ENCODE results near the gene AP1G2.
"Not testable (repeated sequence)": the region's sequence is repeated elsewhere in the genome, so short reads cannot be mapped to it uniquely, and the experiment has no call there.

AP1G2 gene

DNA sequence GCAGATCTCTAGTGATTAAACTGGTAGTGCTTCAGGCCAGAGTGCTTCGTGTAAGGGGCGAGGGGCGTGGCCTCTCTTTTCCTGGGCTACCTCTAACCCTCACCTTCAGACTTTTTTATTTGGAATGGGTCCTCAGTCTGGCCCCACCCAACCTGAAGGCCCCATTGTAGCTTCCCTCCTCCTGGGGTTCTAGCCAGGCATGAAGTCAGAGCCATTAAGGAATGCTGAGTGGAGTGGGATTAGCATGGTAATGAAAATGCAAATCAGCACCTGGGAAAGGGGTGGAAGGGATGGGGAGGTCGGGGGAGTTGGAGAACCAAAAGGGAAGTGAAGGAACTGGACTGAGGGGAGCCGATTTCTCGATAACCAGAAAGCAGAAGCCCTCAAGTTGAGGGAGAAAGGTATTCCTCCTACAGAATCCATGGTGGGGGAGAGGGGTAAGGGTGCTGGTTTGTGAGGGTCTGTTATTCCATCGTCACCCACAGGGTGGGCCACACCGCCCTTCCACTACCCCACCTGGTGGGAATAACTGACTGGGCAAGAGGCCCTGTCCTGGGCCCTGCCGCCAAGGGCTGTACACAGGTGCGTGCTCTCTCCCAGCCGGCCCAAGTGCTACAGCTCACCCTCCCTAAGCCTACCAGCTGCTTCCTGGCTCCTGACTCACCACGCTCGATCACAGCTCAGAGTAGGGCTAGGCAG, 30.1 kb downstream of the AP1G2 start:
- TF ChIP-seq, protein P1, sequence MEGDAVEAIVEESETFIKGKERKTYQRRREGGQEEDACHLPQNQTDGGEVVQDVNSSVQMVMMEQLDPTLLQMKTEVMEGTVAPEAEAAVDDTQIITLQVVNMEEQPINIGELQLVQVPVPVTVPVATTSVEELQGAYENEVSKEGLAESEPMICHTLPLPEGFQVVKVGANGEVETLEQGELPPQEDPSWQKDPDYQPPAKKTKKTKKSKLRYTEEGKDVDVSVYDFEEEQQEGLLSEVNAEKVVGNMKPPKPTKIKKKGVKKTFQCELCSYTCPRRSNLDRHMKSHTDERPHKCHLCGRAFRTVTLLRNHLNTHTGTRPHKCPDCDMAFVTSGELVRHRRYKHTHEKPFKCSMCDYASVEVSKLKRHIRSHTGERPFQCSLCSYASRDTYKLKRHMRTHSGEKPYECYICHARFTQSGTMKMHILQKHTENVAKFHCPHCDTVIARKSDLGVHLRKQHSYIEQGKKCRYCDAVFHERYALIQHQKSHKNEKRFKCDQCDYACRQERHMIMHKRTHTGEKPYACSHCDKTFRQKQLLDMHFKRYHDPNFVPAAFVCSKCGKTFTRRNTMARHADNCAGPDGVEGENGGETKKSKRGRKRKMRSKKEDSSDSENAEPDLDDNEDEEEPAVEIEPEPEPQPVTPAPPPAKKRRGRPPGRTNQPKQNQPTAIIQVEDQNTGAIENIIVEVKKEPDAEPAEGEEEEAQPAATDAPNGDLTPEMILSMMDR (IDR thresholded peaks at IDR 0.05; ENCODE audit: low read depth, low read length): no peak
- Histone ChIP-seq H3K27ac (peak overlapping the region; percentile 76), H3K9me3 (ENCODE audit: severe bottlenecking) (no peaks in the 10 kb centered on the region), H3K36me3 (no peaks in the 10 kb centered on the region), H3K27me3 (ENCODE audit: insufficient read depth, low read depth, severe bottlenecking) (no peaks in the 10 kb centered on the region), H3K4me3 (ENCODE audit: low read depth, low read length) (no peak overlapping the region; the same call in 1 of the 2 replicates)
- DNase-seq: peak; percentile 80

DNA sequence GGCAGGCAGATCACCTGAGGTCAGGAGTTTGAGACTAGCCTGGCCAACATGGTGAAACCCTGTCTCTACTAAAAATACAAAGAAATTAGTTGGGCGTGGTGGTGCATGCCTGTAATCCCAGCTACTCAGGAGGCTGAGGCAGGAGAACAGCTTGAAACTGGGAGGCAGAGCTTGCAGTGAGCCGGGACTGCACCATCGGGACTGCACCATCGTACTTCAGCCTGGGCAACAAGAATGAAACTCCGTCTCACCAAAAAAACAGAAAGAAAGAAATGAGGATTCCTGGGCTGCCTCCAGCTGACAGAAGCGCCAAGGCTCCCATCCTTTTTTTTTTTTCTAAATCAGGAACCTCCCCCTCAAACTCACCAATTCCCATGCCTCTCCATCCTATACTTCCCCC, 30.7 kb downstream of the AP1G2 start:
- DNase-seq; H3K4me3 ChIP-seq (ENCODE audit: low read depth, low read length); H3K27me3 ChIP-seq (ENCODE audit: insufficient read depth, low read depth, severe bottlenecking); H3K27ac ChIP-seq; H3K36me3 ChIP-seq; H3K9me3 ChIP-seq (ENCODE audit: severe bottlenecking): not testable (repeated sequence)

DNA sequence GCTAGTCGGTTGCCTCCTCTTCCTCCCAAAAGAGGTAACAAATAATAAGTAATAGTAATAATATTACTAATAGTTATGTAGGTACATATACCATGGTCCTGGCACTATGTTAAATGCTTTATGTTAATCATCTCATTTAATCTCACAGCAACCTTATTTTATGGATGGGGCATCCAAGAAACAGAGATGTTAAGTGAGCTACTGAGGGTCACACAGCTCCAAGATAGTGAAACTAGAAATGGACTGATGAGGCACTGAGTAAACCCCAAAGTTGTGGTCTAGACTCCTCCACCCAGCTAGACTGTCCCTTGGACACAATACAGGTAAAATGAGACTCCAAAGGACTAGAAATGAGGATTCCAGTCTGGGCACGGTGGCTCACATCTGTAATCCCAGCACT, 31.1 kb downstream of the AP1G2 start:
- TF ChIP-seq, protein P1 (IDR thresholded peaks at IDR 0.05; ENCODE audit: low read depth, low read length): no peak
- H3K27ac ChIP-seq: no peak overlapping the region
- no peaks in the 10 kb centered on the region for H3K9me3 ChIP-seq (ENCODE audit: severe bottlenecking)
- DNase-seq: no peak
- H3K27me3 ChIP-seq (ENCODE audit: insufficient read depth, low read depth, severe bottlenecking): no peaks in the 10 kb centered on the region
- no peaks in the 10 kb centered on the region for H3K36me3 ChIP-seq
- H3K4me3 ChIP-seq (ENCODE audit: low read depth, low read length): no peak overlapping the region

GRCh38 chr14:23535943-23536342, 31.6 kb downstream of the AP1G2 start:
- H3K27me3 ChIP-seq (ENCODE audit: insufficient read depth, low read depth, severe bottlenecking): no peaks in the 10 kb centered on the region
- H3K4me3 ChIP-seq (ENCODE audit: low read depth, low read length): no peak overlapping the region
- no peak for DNase-seq

DNA sequence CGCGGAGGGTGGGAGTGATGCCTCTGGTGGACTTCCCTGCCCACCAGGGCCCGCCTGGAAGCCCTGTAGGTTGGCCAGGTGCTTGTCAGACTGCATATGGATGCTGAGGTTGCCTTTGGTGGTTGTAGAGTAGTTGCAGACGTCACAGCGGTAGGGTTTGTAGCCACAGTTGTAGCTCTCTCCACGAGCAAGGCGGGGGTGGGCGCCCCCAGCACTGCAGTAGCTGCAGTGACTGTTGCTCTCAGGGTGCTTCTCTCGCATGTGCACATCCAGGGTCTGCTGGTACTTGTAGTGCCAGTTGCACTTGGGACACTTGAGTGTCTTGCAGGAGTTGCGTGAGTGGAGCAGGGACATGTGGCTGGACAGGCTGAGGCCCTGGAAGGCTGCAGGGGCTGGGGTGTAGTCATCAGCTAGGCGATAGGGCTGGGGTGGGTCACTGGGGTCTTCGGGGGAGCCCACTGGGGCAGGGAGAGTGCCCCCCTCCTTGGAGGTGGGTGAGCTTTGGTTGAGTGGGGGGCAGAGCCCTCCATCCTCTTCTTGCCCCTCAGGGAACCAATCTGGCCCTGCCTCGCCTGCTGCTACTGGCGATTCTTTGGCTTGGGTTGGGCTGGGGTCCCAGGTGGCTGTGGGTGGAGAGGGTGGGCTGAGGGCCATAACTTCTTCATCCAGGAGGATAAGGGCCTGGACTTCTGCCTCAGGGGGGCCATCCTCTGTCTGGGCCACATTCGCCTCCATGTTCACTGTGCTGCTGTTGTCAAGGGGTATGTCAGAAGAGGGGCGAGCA, 33.7 kb downstream of the AP1G2 start:
- TF ChIP-seq, protein P1 (IDR thresholded peaks at IDR 0.05; ENCODE audit: low read depth, low read length): no peak
- no peak overlapping the region for H3K4me3 ChIP-seq (ENCODE audit: low read depth, low read length)
- H3K36me3 ChIP-seq: no peaks in the 10 kb centered on the region; the same call in 1 of the 2 replicates
- H3K27ac ChIP-seq: no peak overlapping the region
- DNase-seq: no peak
- no peaks in the 10 kb centered on the region for H3K27me3 ChIP-seq (ENCODE audit: insufficient read depth, low read depth, severe bottlenecking)
- no peaks in the 10 kb centered on the region for H3K9me3 ChIP-seq (ENCODE audit: severe bottlenecking)

More at GRCh38 chr14:23535943-23536342, 31.6 kb downstream of the AP1G2 start:
- H3K36me3 ChIP-seq: no peaks in the 10 kb centered on the region
- no peak overlapping the region for H3K27ac ChIP-seq
- no peaks in the 10 kb centered on the region for H3K9me3 ChIP-seq (ENCODE audit: severe bottlenecking)
- TF ChIP-seq, protein P1 (IDR thresholded peaks at IDR 0.05; ENCODE audit: low read depth, low read length): no peak

DNA sequence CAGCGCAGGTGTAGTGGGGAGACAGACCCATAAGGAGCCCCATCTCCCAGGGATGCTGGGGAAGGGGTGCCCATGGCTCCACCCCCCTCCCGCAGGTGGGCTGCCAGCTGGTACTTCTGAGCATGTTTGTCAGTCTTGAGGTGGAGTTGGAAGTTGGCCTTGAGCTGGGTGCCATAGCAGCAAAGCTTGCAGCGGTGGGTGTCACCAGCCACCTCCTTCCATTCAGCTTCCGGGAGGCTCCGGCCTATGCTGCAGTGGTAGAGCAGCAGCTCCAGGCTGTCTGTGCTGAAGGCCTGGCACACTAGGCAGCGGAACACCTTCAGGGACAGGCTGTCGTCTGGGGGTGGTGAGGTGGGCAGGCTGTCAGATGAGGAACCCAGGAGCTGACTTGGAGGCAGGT, 34.9 kb downstream of the AP1G2 start:
- Histone ChIP-seq H3K27me3 (ENCODE audit: insufficient read depth, low read depth, severe bottlenecking) (no peaks in the 10 kb centered on the region), H3K9me3 (ENCODE audit: severe bottlenecking) (no peaks in the 10 kb centered on the region), H3K27ac (no peak overlapping the region), H3K4me3 (ENCODE audit: low read depth, low read length) (no peak overlapping the region), H3K36me3 (no peaks in the 10 kb centered on the region; the same call in 1 of the 2 replicates)
- DNase-seq: no peak
- TF ChIP-seq, protein P1 (IDR thresholded peaks at IDR 0.05; ENCODE audit: low read depth, low read length): no peak

All from WERI-Rb-1 (cell line).